Right forelimb (tissue), 1 donor: ENCODE measurements around the gene TTI1.
"Not testable (repeated sequence)": the region's sequence is repeated elsewhere in the genome, so short reads cannot be mapped to it uniquely, and the experiment has no call there.

ENCODE experiments used
- DNase-seq: peaks from one replicate; pipeline ENCODE4 v3.0.0-alpha.2; 2018

The TTI1 gene

GRCh38 chr20:38052870-38053269 lies 19.6 kb upstream of the TTI1 start:
- DNase-seq = no peak

- no peak for DNase-seq
These were observed 17.4 kb upstream of the TTI1 start for GRCh38 chr20:38050686-38051085.

- no peak for DNase-seq
These were observed 16.5 kb upstream of the TTI1 start for GRCh38 chr20:38049800-38050199.

- no peak for DNase-seq
These were observed 13.3 kb upstream of the TTI1 start for GRCh38 chr20:38046572-38046971.

- no peak for DNase-seq
These were observed 11.4 kb upstream of the TTI1 start for GRCh38 chr20:38044685-38045084.

- DNase-seq = no peak
These were observed 10.4 kb upstream of the TTI1 start for GRCh38 chr20:38043512-38044300.

GRCh38 chr20:38040276-38040675 lies 7.0 kb upstream of the TTI1 start:
- DNase-seq = no peak

- DNase-seq = no peak
These were observed 3.1 kb upstream of the TTI1 start for GRCh38 chr20:38036366-38036765.

- no peak for DNase-seq
These were observed 1.7 kb upstream of the TTI1 start for GRCh38 chr20:38034961-38035360.

- no peak for DNase-seq
These were observed 923 bp upstream of the TTI1 start for GRCh38 chr20:38034108-38034649.

GRCh38 chr20:38032585-38033329 lies 499 bp downstream of the TTI1 start:
- DNase-seq = no peak

GRCh38 chr20:38031957-38032356 lies 1.3 kb downstream of the TTI1 start:
- no peak for DNase-seq

- DNase-seq = no peak
These were observed 3.8 kb downstream of the TTI1 start for GRCh38 chr20:38029453-38029852.

- DNase-seq = no peak
These were observed 8.8 kb downstream of the TTI1 start for GRCh38 chr20:38024496-38024895.

GRCh38 chr20:38023181-38024001 lies 9.9 kb downstream of the TTI1 start:
- DNase-seq = no peak

GRCh38 chr20:38021087-38021772 lies 12.0 kb downstream of the TTI1 start:
- DNase-seq = no peak

GRCh38 chr20:38018385-38018784 lies 14.9 kb downstream of the TTI1 start:
- DNase-seq = no peak

GRCh38 chr20:38017959-38018358 lies 15.3 kb downstream of the TTI1 start:
- DNase-seq = no peak

GRCh38 chr20:38013887-38014286 lies 19.4 kb downstream of the TTI1 start:
- DNase-seq = no peak

- no peak for DNase-seq
These were observed 20.9 kb downstream of the TTI1 start for GRCh38 chr20:38012332-38012731.

- no peak for DNase-seq
These were observed 21.6 kb downstream of the TTI1 start for GRCh38 chr20:38011696-38012095.

GRCh38 chr20:38009416-38009815 lies 23.8 kb downstream of the TTI1 start:
- not testable (repeated sequence) for DNase-seq
